GM21717 (cell line): Measurements from ENCODE around the gene ARSA.

ENCODE experiments used
- ATAC-seq: cut with Tn5 transposase; IDR thresholded peaks from one replicate; pipeline ENCODE4 v1.9.1; 2021; ENCODE audit warnings: mild to moderate bottlenecking, moderate library complexity; ENCODE audit not compliant: unreplicated experiment

Gene ARSA

GRCh38 chr22:50606165-50606945, 21.6 kb downstream of the ARSA start:
- ATAC-seq: no peak

- ATAC-seq: no peak
Observed at GRCh38 chr22:50605613-50606074, 22.3 kb downstream of the ARSA start.

GRCh38 chr22:50605002-50605612, 22.8 kb downstream of the ARSA start:
- ATAC-seq: no peak

GRCh38 chr22:50604256-50605001, 23.5 kb downstream of the ARSA start:
- no peak for ATAC-seq

DNA sequence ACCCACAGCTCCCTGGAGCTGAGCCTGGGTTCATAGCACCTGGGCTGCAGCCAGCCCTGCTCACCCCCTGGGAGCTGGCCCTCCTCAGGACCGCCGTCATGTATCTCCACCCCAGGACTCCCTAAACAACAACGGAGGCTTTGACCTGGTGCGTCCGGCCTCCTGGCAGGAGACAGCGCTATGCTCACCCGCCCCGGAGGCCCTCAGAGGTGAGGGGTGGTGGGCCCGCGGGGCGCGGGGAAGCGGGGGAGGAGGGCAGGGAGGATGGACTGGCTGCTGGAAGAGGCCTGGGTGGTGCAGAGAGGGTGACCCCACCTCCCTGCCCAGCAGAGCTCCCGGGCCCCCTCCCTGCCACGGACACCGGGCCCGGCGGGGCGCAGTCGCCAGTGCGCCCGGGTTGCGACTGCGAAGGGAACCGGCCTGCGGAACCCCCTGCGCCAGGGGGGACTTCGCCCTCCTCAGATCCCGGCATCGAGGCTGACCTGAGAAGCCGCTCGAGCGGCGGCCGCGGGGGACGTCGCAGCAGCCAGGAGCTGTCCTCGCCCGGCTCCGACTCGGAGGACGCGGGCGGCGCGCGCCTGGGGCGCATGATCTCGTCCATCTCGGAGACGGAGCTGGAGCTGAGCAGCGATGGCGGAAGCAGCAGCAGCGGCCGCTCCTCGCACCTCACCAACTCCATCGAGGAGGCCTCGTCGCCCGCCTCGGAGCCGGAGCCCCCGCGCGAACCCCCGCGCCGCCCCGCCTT, 24.3 kb downstream of the ARSA start:
- ATAC-seq: no peak

- no peak for ATAC-seq
Observed at GRCh38 chr22:50602338-50602700, 25.6 kb downstream of the ARSA start.

- no peak for ATAC-seq
Observed at GRCh38 chr22:50601669-50602337, 26.1 kb downstream of the ARSA start.

GRCh38 chr22:50600967-50601668, 26.8 kb downstream of the ARSA start:
- no peak for ATAC-seq

- ATAC-seq: no peak
Observed at GRCh38 chr22:50600538-50600937, 27.4 kb downstream of the ARSA start, which contains the start of gene MAPK8IP2. MAPK8IP2 (plus strand) TSS chr22:50600793; CDS start chr22:50600819, 26 bp downstream.

GRCh38 chr22:50599816-50600455, 28.0 kb downstream of the ARSA start:
- no peak for ATAC-seq

DNA sequence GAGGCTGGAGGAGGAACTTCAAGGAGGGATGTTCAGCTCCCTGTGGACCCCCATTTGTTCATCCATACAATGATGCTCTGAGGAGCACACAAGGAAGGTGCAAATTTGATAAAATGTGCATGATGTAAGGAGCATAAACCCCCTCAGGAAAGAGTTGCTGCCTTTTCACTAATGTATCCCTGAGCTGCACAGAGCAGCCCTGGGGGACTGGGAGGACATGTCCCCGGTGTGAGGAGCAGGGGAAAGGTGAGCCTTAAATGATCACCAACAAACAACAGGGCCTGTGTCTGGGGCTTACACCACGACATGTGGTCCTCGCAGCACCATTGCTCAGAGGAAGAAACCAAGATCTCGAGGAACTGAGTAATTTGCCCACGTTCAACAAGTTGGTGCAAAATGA, 30.9 kb downstream of the ARSA start:
- no peak for ATAC-seq

- ATAC-seq: no peak
Observed at GRCh38 chr22:50595189-50595588, 32.8 kb downstream of the ARSA start.

DNA sequence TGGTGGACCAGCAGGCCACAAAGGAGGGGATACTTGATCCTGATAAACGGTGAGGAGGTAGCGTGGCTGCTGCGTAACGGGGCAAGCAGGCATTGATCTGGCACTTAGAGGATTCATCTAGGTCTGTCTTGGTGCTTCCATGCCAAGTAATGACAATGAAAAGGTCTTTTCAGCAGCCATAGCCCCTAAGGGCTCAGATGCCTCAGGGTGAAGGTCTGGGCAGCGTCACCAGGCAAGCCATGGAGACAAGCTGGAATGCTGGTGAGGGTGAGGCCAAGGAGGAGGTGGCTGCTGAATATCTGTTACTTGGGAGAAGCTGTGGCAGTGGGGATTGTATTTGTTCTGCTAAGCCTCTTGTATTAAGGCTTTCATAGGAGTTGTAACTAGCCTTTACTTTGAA, 40.5 kb downstream of the ARSA start:
- no peak for ATAC-seq

- ATAC-seq: no peak
Observed at GRCh38 chr22:50586416-50586815, 41.5 kb downstream of the ARSA start.

DNA sequence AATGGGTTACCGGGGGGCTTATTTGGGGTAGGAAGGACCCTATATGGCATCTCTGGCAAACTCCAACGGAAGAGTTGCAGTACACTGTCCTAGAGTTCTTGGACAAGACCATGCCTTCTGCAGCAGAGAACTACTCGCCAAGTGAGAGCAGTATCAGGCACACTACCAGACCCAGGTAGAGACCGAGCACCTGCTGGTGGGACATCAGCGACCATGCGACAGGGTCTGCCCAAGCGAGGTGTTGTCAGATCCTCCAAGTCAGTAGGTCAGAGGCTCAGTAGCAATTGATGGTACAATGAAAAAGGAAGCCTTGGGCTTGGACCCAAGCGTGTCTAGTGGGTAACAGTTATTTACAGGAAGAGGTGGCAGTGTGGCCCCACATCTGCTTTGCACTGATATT, 42.2 kb downstream of the ARSA start:
- ATAC-seq: no peak

GRCh38 chr22:50585238-50585637, 42.7 kb downstream of the ARSA start:
- ATAC-seq: no peak

DNA sequence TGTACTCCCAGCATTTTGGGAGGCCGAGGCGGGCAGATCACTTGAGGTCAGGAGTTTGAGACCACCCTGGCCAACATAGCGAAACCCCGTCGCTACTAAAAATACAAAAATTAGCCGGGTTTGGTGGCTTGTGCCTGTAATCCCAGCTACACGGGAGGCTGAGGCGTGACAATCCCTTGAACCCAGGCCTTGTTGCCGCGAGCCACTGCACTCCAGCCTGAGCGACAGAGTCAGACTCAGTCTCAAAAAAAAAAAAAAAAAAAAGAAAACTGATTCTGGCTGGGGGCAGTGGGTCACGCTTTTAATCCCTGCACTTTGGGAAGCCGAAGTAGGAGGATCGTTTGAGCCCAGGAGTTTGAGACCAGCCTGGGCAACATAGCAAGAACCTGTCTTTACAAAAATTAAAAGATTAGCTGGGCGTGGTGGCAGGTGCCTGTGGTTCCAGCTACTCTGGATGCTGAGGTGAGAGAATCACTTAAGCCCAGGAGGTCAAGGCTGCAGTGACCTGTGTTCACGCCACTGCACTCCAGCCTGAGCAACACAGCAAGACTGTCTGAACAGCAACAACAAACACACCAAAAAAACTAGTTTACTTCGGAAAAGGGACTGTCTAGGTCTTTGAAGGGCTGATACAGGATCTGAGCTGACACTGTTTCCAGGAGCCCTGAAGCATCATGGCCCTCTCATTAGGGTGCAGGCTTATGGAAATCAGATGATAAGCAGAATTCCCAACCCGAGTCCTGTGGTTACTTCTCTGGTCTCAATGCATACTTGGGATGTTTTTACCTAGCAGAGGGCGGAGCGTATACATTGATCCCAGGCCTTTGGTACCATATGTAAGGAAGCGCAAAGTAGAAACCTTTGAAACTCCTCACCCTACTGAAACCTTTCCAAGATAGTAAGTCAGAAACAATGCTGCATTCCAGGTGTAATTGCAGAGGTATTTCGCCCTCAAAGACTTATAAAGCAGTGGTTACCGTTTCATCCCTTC, 43.6 kb downstream of the ARSA start:
- no peak for ATAC-seq

GRCh38 chr22:50583294-50583861, 44.6 kb downstream of the ARSA start:
- ATAC-seq: peak; percentile 6
